ENCODE results near the gene CTNNBL1.
A peak's percentile ranks its signal among the peaks of the same experiment; 100 is the strongest.
"Not testable (repeated sequence)": the region's sequence is repeated elsewhere in the genome, so short reads cannot be mapped to it uniquely, and the experiment has no call there.

Gene CTNNBL1

GRCh38 chr20:37681384-37682112 is 12.3 kb upstream of the CTNNBL1 start:
- H3K27me3 ChIP-seq (replicated peaks): peaks cover 2% of the 10 kb centered on the region
- DNase-seq: no peak
- in situ Hi-C loops (cut with HindIII; ENCODE audit: low pct_ligation_motif_present, low sequenced_read_pairs): no loop called here

GRCh38 chr20:37683146-37683545 is 10.7 kb upstream of the CTNNBL1 start:
- DNase-seq; H3K36me3 ChIP-seq (replicated peaks); H3K27me3 ChIP-seq (replicated peaks); H3K4me3 ChIP-seq (ENCODE audit: low read depth, low read length); H3K27ac ChIP-seq; in situ Hi-C loops (cut with HindIII; ENCODE audit: low pct_ligation_motif_present, low sequenced_read_pairs): not testable (repeated sequence)

More at GRCh38 chr20:37681384-37682112, 12.3 kb upstream of the CTNNBL1 start:
- no peak for TF ChIP-seq CTCF (IDR thresholded peaks at IDR 0.05; ENCODE audit: low read depth, low read length, missing control alignments)
- Histone ChIP-seq H3K27ac (no peak overlapping the region), H3K4me3 (ENCODE audit: low read depth, low read length) (no peak overlapping the region), H3K36me3 (replicated peaks) (no peaks in the 10 kb centered on the region)

GRCh38 chr20:37686762-37687477 is 6.9 kb upstream of the CTNNBL1 start:
- Histone ChIP-seq H3K27ac (no peak overlapping the region), H3K36me3 (replicated peaks) (no peaks in the 10 kb centered on the region), H3K27me3 (replicated peaks) (peaks cover 2% of the 10 kb centered on the region), H3K4me3 (ENCODE audit: low read depth, low read length) (no peak overlapping the region)
- in situ Hi-C loops (cut with HindIII; ENCODE audit: low pct_ligation_motif_present, low sequenced_read_pairs): no loop called here
- DNase-seq: peak; percentile 24
- TF ChIP-seq CTCF (IDR thresholded peaks at IDR 0.05; ENCODE audit: low read depth, low read length, missing control alignments): no peak

GRCh38 chr20:37687478-37687805 is 6.4 kb upstream of the CTNNBL1 start:
- Histone ChIP-seq H3K36me3 (replicated peaks) (no peaks in the 10 kb centered on the region), H3K4me3 (ENCODE audit: low read depth, low read length) (no peak overlapping the region), H3K27ac (no peak overlapping the region), H3K27me3 (replicated peaks) (peaks cover 2% of the 10 kb centered on the region)
- in situ Hi-C loops (cut with HindIII; ENCODE audit: low pct_ligation_motif_present, low sequenced_read_pairs): no loop called here
- no peak for DNase-seq
- TF ChIP-seq CTCF (IDR thresholded peaks at IDR 0.05; ENCODE audit: low read depth, low read length, missing control alignments): no peak

DNA sequence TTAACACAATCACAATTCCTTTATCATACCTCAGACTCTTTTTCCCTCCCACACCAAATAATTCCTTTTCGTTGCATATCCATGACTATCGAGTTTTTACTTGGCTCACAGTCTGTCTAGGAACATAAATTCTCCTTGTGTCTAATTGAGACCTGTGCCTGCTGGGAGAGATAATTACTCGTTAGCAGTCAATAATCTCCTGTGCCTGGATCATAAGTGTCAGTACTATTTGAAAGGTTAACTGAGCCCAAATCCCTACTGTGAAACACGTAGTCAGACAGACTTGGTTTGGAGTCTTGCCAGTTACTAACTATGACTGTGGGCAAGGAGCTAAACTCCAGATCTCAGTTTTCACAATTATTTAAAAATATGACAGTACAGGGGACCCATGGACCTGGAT is 5.7 kb upstream of the CTNNBL1 start:
- Histone ChIP-seq H3K4me3 (ENCODE audit: low read depth, low read length) (no peak overlapping the region), H3K36me3 (replicated peaks) (no peaks in the 10 kb centered on the region), H3K27ac (no peak overlapping the region), H3K27me3 (replicated peaks) (peaks cover 2% of the 10 kb centered on the region)
- no peak for DNase-seq
- in situ Hi-C loops (cut with HindIII; ENCODE audit: low pct_ligation_motif_present, low sequenced_read_pairs): no loop called here
- TF ChIP-seq CTCF (IDR thresholded peaks at IDR 0.05; ENCODE audit: low read depth, low read length, missing control alignments): no peak

GRCh38 chr20:37690626-37691369 is 3.0 kb upstream of the CTNNBL1 start:
- in situ Hi-C loops (cut with HindIII; ENCODE audit: low pct_ligation_motif_present, low sequenced_read_pairs): no loop called here
- no peaks in the 10 kb centered on the region for H3K36me3 ChIP-seq (replicated peaks)
- no peak for DNase-seq
- H3K4me3 ChIP-seq (ENCODE audit: low read depth, low read length): no peak overlapping the region
- H3K27me3 ChIP-seq (replicated peaks): peaks cover 2% of the 10 kb centered on the region
- no peak overlapping the region for H3K27ac ChIP-seq
- no peak for TF ChIP-seq CTCF (IDR thresholded peaks at IDR 0.05; ENCODE audit: low read depth, low read length, missing control alignments)

Data from brain microvascular endothelial cell (primary cell).